Ovary (tissue), 3 donors: ENCODE measurements around the gene ANGPT4.
A peak's percentile ranks its signal among the peaks of the same experiment; 100 is the strongest.

Experiments used
- POLR2A ChIP-seq: fragments of 450-650 bp; IDR thresholded peaks from one replicate; pipeline ENCODE4 v1.6.1; 2017; ENCODE audit warnings: antibody characterized with exemption, mild to moderate bottlenecking, moderate library complexity
- TF ChIP-seq, protein P1 (sequence below), 3 donors: fragments of 450-650 bp in 2 of 3; fragments of 200-600 bp in 1 of 3; IDR thresholded peaks; one replicate each; pipeline versions ENCODE4 v1.5.1 to v1.8.0; 2016 to 2022; ENCODE audit warnings: antibody characterized with exemption in 3 of 3, mild to moderate bottlenecking in 1 of 3
- donor health status: DM: no; HTN: no; CAD: no.

DNA sequence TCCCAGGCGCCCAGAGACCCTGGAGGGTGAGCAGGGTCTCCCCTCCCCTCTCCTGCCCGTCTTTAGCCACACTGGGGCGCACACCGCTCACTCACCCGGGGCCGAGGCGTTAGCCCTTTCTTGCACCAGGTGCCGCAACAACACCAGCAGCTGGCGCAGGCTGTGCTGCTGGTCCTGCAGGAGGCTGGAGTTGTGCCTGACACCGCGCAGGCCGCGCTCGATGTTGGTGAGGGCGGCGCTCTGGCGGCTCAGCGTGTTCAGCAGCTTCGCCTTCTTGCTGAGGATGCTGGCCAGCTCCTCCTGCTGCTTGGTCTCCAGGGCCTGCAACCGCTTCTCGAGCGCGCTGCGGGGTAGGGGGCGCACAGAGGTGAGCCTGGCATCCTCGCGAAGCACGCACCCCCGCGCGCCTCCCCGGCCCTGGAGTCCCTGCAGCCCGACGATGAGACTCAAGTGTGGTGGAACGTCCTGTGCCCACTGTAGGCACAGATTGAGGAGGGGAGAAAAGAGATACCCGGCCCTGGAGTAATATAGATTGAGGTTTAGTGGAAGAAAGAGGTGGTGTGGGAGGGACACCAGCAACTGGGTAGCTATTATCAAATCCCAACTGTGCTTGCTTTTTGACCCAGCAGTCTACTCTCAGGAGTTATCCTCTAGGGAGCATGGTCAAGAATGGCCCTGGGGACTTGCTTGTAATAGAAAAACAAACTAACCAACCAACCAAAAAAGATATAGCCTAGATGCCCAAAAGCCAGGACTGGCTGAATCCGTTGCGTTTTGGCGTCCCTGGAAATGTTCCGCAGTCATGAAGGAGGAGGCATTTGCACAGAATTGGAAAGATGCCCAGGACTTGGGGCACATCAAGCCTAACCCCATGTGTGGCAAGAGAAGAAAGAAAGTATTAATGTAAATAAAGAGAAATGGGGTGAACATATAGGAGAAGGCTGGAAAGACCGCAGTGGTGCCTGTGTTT is 30.9 kb downstream of the ANGPT4 start:
- TF ChIP-seq, protein P1, sequence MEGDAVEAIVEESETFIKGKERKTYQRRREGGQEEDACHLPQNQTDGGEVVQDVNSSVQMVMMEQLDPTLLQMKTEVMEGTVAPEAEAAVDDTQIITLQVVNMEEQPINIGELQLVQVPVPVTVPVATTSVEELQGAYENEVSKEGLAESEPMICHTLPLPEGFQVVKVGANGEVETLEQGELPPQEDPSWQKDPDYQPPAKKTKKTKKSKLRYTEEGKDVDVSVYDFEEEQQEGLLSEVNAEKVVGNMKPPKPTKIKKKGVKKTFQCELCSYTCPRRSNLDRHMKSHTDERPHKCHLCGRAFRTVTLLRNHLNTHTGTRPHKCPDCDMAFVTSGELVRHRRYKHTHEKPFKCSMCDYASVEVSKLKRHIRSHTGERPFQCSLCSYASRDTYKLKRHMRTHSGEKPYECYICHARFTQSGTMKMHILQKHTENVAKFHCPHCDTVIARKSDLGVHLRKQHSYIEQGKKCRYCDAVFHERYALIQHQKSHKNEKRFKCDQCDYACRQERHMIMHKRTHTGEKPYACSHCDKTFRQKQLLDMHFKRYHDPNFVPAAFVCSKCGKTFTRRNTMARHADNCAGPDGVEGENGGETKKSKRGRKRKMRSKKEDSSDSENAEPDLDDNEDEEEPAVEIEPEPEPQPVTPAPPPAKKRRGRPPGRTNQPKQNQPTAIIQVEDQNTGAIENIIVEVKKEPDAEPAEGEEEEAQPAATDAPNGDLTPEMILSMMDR (IDR thresholded peaks at IDR 0.05), result peak in 2 of 3 donors; percentile 49 to 69
- TF ChIP-seq POLR2A, result no peak
